ENCODE measurements around the gene HNRNPA0. TPM values are rescaled to one million over a fixed set of nuclear protein-coding genes. Genes with fewer than 3 reads are reported as not detected.

The HNRNPA0 gene
- total RNA-seq, 1 donor from 2014 or later = 13.7 TPM

DNA sequence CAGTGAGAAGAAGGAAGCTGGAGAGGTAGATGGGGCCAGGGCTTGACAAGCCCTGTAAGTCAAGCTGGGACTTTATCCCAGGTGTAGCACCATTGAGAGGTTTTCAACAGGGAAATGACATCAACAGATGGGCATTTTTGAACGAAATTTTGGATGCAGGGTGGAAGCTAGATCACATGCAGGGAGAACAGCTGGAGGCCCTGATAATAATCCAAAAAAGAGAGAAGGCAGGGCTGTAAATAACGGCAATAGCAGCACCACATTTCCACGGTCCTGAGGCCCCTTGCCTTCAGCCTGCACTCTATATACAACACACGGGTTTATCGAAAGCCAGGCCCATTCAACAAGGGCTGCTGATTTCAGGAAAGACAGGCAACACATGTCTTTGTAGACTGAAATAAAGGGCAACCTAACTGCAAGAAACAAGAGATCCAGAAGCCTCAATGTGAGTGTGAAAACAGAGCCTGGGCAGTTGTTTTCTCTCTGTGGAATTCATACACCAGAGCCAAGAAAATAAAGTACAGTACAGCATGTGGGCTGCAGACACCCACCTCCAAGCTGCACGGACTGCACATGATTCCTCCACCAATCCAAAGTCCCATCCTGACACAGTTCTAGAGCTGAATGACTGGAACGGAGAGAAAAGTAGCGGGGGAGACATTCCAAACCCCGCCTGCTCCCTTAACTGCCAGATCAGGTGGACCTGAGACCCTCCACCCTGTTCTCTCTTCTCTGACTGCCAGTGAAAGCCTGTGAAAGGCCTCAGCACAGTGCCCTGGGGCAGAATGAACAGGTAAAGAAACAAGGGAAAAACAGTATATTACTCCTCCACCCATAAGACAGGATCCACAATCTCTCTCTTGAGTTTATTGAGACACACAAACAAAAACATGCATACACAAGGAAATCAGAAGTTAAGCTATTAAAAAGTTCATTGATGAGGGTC lies 54.6 kb downstream of the HNRNPA0 start:
- intact Hi-C loops (cut with micrococcal nuclease) = no loop called here
- no peak for DNase-seq
- ATAC-seq = peak; percentile 71

DNA sequence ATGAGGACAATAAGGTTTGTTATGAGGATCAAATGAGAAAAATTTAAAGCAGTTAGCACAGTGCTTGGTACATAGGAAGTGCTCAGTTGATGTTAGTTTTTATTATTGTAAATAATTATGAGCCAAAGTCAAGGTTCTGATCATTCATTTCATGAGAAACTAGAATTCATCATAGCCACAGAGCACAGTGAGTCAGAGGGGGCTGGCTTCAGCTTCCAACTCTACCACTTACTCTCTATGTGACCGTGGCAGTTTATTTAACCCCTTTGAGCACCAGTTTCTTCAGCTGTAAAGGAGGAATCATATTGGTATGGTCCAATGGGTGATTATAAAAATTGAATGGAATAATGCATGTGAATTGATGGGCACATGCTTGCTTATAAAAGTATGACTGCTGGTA lies 57.7 kb downstream of the HNRNPA0 start:
- intact Hi-C loops (cut with micrococcal nuclease) = no loop called here
- ATAC-seq (no peak), DNase-seq (no peak)

DNA sequence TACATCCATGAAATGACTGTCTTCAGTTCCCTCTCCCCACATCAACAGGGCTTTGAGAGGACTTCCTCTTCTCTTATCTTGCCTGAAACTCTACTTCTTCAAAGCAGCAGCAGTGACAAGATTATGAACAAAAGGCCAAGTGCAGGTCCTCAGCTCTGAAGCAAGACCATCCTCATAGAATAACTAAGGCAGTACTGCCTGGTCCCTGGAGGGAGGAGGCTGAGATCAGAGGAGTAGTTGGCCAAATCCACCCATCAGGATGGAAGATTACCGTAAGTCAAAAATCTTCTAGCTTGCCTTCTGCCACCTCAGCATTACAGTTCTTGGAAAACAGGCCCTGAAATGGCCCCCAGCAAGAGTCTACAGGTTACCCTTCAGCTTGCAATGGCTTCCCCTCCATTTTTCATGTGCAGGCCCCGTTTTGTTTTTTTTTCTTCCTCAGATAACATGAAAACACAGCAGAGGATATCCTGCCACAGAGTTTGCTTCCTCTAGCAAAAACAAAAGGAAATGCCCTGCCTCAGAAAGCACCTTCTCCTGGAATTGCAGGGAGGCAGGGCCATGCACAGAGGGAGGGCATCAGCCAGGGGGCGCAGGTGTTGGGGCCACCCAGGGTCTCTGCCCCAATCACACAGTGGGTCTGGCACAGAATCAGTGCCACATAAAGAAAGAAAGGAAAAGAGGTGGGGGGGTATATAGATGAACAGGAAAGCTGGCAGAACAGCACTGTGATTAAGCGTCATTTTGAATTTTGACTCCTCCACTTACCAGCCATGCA lies 58.3 kb downstream of the HNRNPA0 start:
- ATAC-seq (peak; percentile 40), DNase-seq (no peak)
- intact Hi-C loops (cut with micrococcal nuclease) = no loop called here

Other genes starting within 250 kb of the HNRNPA0 start
- 24.5 TPM for gene KLHL3, start 18.3 kb downstream of the HNRNPA0 start, total RNA-seq
- gene MYOT, start 113.5 kb upstream of the HNRNPA0 start, total RNA-seq = 8.7 TPM
- 0.55 TPM for gene PKD2L2, start 135.1 kb upstream of the HNRNPA0 start, total RNA-seq

Measured in left ventricle myocardium superior (tissue), 1 donor.